KOPT-K1 (cell line): ENCODE results near the gene TSGA10.
"Not testable (repeated sequence)": the region's sequence is repeated elsewhere in the genome, so short reads cannot be mapped to it uniquely, and the experiment has no call there.

Experiments used
- H3K27ac ChIP-seq: fragments of 200-600 bp; sonication (generic); 2 replicates; pipeline ENCODE4 v1.5.1; 2016; ENCODE audit warnings: antibody characterized with exemption, mild to moderate bottlenecking, low read depth, low read length; ENCODE audit not compliant: poor library complexity, severe bottlenecking
- H3K36me3 ChIP-seq: fragments of 200-600 bp; sonication (generic); 2 replicates; pipeline ENCODE4 v1.5.1; 2017; ENCODE audit warnings: antibody characterized with exemption, mild to moderate bottlenecking, low read length, moderate library complexity; ENCODE audit not compliant: insufficient read depth
- H3K9me3 ChIP-seq: fragments of 200-600 bp; sonication (generic); 2 replicates; pipeline ENCODE4 v1.5.1; 2017; ENCODE audit warnings: antibody characterized with exemption, low read length, mild to moderate bottlenecking; ENCODE audit not compliant: insufficient read depth, poor library complexity, severe bottlenecking

The TSGA10 gene

GRCh38 chr2:99066075-99066958 is 88.4 kb downstream of the TSGA10 start:
- peak overlapping the region; percentile 42 for H3K27ac ChIP-seq
- no peaks in the 10 kb centered on the region for H3K36me3 ChIP-seq
- H3K9me3 ChIP-seq = no peaks in the 10 kb centered on the region

DNA sequence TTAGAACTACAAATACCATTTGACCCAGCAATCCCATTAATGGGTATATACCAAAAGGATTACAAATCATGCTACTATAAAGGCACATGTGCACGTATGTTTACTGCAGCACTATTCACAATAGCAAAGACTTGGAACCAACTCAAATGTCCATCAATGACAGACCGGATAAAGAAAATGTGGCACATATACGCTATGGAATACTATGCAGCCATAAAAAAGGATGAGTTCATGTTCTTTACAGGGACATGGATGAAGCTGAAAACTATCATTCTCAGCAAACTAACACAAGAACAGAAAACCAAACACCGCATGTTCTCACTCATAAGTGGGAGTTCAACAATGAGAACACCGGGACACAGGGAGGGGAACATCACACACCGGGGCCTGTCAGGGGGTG is 105.6 kb downstream of the TSGA10 start:
- not testable (repeated sequence) for H3K27ac ChIP-seq, H3K36me3 ChIP-seq
- peaks cover 11% of the 10 kb centered on the region for H3K9me3 ChIP-seq

DNA sequence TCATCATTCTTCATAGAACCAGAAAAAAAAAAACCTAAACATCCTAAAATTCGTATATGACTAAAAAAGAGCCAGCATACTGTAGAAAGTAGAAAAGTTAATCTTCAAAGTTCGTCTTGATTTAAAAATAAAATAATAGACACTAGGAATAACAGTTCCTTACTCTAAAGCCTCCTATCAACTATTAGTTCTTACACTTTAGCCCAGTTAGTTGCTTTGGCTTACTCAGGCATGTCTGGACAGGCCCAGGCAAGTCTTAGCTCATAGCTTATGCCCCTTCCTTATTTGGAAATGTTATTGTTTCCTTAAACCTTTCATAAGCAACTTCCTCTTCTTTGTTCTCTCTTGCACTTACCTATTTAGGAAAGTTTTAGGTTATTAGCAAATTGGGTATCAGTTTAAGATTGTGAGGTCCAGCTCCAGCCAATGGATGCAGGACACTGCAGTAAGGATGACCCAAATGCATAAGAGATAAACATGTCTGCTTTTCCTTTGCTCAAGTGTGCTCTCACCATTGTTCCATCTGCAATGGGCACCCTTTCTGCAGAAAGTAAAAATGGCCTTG is 113.9 kb downstream of the TSGA10 start:
- H3K27ac ChIP-seq, H3K36me3 ChIP-seq, H3K9me3 ChIP-seq: not testable (repeated sequence)

GRCh38 chr2:99035920-99036319 is 118.8 kb downstream of the TSGA10 start:
- Histone ChIP-seq H3K27ac (no peak overlapping the region), H3K36me3 (no peaks in the 10 kb centered on the region), H3K9me3 (no peaks in the 10 kb centered on the region)

DNA sequence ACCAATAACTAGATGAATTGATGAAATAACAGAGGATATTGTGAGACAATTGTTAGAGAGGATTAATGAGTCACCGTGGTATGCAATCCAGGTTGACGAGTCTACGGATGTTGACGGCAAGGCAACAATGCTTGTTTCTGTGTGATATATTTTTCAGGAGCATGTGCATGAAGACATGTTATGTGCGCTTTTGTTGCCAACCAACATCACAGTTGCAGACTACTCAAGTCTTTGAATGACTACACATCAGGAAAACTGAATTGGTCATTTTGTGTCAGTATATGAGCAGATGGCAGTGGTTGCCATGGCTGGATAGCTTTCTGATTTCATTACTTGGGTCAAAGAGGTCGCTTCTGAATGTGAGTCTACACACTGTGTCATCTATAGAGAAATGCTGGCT is 122.0 kb downstream of the TSGA10 start:
- H3K9me3 ChIP-seq = no peaks in the 10 kb centered on the region
- H3K36me3 ChIP-seq = no peaks in the 10 kb centered on the region
- no peak overlapping the region for H3K27ac ChIP-seq

DNA sequence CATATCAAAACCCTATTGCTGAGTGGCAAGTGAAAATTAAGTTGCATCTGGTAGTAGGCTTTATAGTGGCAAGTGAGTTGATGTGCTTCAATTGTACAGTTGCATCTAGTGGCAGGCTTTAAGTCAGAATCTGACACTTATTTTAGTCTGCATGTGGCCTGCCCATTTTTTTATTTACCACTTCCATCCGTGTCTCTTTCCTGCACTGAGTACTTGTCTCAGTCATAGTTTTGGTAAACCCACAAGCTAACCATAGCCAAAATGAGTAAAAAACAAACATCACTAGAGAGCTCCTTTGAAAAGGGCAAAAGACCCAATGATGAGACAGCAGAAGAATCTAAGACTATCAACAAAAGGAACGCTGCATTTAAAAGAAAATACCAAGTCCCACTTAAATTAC is 122.7 kb downstream of the TSGA10 start:
- no peak overlapping the region for H3K27ac ChIP-seq
- H3K36me3 ChIP-seq = no peaks in the 10 kb centered on the region
- no peaks in the 10 kb centered on the region for H3K9me3 ChIP-seq

DNA sequence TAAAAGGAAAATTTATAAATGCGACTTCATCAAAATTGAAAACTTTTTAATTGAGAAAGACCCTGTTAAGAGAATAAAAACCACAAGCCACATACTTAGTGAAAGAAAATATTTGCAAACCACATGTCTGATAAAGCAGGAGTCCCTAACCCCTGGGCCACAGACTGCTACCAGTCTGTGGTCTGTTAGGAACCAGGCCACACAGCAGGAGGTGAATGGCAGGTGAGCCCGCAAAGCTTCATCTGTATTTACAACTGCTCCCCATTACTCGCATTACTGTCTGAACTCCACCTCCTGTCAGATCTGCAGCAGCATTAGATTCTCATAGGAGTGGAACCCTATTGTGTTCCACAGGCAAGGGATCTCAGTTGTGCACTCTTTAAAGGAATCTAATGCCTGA is 123.3 kb downstream of the TSGA10 start:
- Histone ChIP-seq H3K9me3 (no peaks in the 10 kb centered on the region), H3K36me3 (no peaks in the 10 kb centered on the region), H3K27ac (no peak overlapping the region)

DNA sequence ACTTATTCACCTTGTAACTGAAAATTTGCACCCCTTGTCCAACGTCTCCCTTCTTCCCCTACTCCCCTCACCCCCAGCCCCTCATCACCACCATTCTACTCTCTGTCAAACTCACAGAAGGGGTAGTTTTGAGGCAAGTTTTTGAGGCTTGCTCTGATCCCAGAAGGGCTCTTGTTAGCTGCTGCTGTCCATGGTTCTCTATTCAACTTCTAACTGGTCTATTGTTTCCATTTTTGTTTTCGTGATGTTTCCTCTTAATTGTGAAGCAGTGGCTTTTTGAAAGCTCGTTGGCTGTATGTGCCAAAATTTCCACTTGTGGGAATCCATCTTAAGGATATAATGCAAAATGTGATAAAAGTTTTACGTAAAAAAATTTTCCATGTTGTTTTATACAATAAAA is 126.2 kb downstream of the TSGA10 start:
- no peaks in the 10 kb centered on the region for H3K9me3 ChIP-seq
- no peak overlapping the region for H3K27ac ChIP-seq
- H3K36me3 ChIP-seq = no peaks in the 10 kb centered on the region

GRCh38 chr2:99027856-99028255 is 126.9 kb downstream of the TSGA10 start:
- no peaks in the 10 kb centered on the region for H3K36me3 ChIP-seq
- H3K27ac ChIP-seq = no peak overlapping the region
- no peaks in the 10 kb centered on the region for H3K9me3 ChIP-seq

DNA sequence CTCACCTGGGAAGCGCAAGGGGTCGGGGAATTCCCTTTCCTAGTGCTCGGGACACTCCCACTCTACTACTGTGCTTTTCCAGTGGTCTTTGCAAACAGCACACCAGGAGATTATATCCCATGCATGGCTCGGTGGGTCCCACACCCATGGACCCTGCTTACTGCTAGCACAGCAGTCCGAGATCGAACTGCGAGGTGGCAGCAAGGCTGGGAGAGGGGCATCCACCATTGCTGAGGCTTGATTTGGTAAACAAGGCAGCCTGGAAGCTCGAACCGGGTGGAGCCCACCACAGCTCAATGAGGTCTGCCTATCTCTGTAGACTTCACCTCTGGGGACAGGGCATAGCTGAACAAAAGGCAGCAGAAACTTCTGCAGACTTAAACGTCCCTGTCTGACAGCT is 154.0 kb downstream of the TSGA10 start:
- no peak overlapping the region for H3K27ac ChIP-seq
- no peaks in the 10 kb centered on the region for H3K9me3 ChIP-seq
- no peaks in the 10 kb centered on the region for H3K36me3 ChIP-seq

DNA sequence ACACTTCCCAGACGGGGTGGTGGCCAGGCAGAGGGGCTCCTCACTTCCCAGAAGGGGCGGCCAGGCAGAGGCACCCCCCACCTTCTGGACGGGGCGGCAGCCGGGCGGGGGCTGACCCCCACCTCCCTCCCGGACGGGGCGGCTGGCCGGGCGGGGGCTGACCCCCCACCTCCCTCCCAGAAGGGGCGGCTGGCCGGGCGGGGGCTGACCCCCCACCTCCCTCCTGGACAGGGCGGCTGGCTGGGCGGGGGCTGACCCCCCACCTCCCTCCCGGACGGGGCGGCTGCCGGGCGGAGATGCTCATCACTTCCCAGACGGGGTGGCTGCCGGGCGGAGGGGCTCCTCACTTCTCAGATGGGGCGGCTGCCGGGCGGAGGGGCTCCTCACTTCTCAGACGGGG is 166.0 kb downstream of the TSGA10 start:
- not testable (repeated sequence) for H3K36me3 ChIP-seq, H3K9me3 ChIP-seq, H3K27ac ChIP-seq

- Histone ChIP-seq H3K36me3 (no peaks in the 10 kb centered on the region), H3K9me3 (no peaks in the 10 kb centered on the region), H3K27ac (no peak overlapping the region)
Measured at GRCh38 chr2:98985905-98986666, 168.7 kb downstream of the TSGA10 start.

- Histone ChIP-seq H3K36me3 (no peaks in the 10 kb centered on the region), H3K9me3 (peaks cover 24% of the 10 kb centered on the region), H3K27ac (no peak overlapping the region)
Measured at GRCh38 chr2:98975611-98976010, 179.1 kb downstream of the TSGA10 start.

DNA sequence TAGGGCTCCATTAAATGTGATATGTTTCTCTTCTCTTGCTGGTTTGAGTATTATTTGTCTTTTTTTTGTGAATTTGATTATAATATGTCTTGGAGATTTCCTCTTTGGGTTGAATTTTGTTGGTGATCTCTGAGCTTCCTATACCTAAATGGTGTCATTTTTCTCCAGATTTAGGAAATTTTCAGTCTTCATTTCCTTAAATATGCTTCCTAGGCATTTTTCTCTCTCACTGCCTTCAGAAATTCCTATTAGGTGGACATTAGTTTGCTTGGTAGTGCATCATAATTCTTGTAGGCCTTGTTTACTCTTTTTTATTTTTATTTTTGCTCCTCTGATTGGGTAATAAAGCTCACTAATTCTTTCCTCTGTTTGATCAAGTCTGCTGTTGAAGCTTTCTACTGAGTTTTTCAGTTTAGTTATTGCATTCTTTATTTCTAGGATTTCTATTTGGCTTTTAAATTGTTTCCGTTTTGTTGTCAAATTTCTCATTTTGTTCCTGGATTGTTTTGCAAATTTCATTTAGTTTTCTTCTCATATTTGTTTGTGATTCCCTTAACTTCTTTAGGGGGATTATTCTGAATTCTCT is 182.1 kb downstream of the TSGA10 start:
- Histone ChIP-seq H3K36me3 (no peaks in the 10 kb centered on the region), H3K27ac (no peak overlapping the region), H3K9me3 (peaks cover 33% of the 10 kb centered on the region)

- H3K36me3 ChIP-seq = no peaks in the 10 kb centered on the region
- H3K9me3 ChIP-seq = no peaks in the 10 kb centered on the region
- no peak overlapping the region for H3K27ac ChIP-seq
Measured at GRCh38 chr2:98959810-98960507, 194.8 kb downstream of the TSGA10 start.
